8988T (cell line): Measurements from ENCODE around the gene WLS.
"Not testable (repeated sequence)": the region's sequence is repeated elsewhere in the genome, so short reads cannot be mapped to it uniquely, and the experiment has no call there.

Source experiments
- DNase-seq: peaks from one replicate; pipeline ENCODE4 v3.0.0; 2011

Gene WLS

GRCh38 chr1:68232289-68233148, at the start of gene WLS:
TSS of gene WLS (minus strand) at chr1:68232523. CDS start at chr1:68232299, 224 bp downstream.
- peak; percentile 33 for DNase-seq

DNA sequence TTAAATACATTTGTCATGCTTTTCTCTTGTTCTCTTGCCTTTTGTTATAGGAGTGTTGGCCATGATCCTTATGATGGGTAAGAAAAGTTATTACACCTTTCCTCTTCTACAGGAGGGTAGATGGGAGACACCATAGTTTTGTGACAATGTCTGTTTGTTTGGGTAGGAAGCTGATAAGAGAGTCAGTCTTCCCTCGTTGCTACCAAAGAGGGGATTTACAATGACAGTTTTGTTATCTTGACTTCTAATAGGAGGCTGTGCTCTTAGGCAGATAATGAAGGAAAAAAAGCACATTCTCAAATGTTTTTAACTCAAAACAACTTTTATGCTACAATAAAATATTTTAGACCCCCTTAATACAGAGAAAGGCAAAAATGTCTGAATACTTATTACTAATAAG, 48.0 kb upstream of the WLS start:
- no peak for DNase-seq

DNA sequence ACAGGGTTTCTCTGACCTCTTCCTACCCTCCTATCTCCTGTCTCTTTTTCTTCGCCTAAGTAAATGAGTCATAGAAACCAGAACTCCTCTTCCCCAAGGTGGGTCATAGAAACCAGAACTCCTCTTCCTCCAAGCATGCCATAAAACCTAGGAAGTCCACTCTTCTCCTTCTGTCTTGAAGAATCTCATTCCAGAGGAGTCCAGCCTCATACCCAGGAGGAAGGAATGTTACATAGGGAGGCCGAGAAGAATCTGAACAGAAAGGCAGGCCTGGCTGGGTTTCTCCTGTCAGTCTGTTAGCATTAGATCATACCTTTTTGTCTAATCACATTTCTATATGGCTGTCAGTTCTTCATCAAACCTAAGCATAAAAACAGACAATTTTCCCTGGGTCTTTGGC, 47.5 kb upstream of the WLS start:
- DNase-seq: no peak

DNA sequence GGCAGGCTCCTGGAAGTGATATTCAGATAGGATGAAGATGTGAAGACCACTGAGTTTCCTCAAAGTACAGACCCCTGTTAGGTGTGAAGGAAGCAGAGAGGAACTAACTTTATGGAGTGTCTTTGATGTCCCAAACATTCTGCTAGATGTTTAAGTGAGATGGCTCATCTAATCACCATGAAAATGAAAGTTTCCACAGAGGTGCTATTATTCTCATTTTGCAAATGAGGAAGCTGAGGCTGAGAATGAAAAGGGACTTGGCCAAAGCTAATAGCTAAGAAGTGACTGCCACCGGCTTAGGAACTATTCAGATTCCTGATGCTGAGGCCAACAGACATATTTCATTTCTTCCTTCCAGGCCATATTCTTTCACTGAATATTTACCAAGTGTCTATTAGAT, 45.9 kb upstream of the WLS start:
- no peak for DNase-seq

DNA sequence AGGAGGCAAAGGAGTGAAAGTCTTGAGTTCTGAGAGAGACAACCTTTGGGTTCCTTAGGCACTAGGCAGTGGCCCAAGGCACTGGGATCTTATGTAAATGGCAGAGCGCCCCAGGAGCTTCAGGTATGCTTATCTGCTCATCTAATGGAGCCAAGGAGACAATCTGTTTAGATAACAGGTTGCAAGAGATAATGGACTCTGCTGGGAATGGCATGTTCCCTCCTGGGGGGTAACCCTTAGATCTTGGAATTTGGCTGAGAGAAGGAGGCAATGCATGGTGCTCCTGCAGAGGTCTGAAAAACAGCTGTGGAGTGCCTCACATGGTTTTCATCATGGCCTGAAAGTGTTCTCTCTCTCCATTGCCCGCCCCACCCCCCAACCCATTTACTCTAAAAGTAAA, 44.1 kb upstream of the WLS start:
- DNase-seq: no peak

DNA sequence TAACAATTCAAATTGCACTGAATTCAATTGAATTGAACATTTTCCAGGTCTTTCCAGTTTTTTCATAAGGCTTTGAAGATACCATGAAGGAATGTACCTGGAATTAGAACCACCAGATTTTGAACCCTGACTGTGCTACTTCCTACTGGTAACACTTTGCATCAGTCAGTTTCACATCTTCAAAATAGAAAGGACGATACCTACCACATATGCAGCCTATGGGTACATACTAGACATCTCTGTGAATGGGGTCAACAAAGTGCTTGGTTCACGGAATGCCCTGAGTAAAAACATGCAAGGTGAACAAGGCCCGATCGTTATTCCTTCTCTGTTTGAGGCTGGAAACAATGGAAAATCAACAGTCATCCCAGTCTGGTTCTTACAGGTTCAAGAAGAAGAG, 41.2 kb upstream of the WLS start:
- no peak for DNase-seq

DNA sequence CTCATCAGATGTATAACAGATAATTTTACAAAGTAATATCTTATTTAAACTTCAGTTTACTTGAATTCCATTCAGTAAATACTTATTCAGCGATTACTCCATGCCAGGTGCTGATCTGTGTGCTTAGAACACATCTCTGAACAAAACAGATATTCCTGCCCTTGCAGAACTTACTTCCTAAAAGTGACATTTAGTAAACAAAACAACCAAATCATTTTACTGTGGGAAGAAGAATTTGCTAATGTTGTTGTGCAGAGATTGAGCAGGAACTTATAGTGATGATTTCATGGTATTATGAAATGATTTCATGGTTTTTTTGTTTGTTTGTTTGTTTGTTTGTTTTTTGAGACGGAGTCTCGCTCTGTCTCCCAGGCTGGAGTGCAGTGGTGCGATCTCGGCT, 39.3 kb upstream of the WLS start:
- DNase-seq: no peak

GRCh38 chr1:68270951-68271350, 38.6 kb upstream of the WLS start:
- DNase-seq: no peak

DNA sequence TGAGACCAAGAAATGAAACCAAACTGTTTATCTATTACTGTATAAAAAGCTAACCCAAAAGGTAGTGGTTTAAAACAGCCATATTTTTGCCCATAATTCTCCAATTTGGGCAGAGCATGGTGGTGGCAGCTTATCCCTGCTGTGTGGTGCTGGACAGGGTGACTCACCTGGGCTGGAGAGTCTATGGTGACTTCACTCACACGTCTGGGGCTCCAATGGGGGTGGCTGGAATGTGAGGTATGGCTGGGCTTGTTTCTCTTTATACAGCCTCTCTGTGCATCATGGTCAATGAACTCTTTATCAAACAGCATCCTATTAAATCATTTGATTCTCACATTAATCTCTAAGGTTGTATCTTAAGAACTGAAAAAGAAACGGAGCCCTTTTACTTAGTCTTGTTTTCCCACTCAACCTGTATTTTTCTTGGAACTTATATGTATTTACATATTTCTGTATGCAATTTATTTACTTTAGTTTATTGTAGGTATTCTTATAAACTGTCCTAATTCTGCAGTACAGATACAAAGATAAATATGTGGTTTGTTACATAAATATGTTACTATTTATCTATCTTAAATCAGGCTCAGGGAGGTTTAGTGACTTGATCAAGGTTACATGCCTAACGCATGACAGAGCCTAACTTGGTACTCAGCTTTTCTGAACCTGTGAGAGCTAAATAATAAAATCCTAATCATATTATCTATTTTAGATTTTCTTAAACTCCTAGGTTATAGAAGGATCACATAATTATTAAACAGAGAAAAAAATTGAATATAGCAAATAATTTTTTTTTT, 37.5 kb upstream of the WLS start:
- peak; percentile 28 for DNase-seq

DNA sequence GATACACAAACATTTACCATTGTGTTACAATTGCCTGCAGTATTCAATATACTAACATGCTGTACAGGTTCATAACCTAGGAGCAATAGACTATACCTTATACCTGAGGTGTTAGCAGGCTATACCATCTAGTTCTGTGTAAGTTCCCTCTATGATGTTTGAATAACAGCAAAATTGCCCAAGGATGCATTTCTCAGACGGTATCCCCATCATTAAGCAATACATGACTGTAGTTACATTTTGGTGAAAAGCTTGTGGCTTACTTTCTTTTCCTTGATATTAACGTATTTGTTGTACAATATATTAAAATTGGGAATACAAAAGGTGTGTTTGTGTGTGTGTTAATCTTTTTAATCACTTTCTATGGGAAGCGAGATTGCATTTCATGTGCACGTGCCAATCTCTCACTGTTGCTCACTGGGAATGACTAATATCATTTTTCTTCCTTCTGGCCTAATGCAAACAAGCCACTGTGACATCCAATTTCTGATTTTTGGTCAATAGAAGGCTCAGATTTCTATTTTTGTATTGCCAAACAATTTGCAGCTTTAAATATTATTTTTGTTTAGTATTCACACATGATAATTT, 36.7 kb upstream of the WLS start:
- DNase-seq: no peak

DNA sequence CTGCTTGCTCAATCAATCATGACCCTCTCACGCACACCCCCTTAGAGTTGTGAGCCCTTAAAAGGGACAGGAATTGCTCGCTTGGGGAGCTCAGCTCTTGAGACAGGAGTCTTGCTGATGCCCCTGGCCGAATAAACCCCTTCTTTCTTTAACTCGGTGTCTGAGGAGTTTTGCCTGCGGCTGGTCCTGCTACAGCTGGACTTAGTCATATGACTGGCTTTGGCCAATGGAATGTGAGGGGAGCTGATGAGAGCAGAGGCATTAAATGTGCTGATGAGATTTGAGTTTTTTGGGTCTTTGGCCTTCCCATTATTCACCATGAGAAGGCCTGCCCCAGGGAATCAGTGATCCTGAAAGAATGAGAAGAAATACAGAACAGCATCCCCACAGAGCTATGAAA, 24.5 kb upstream of the WLS start:
- DNase-seq: not testable (repeated sequence)

DNA sequence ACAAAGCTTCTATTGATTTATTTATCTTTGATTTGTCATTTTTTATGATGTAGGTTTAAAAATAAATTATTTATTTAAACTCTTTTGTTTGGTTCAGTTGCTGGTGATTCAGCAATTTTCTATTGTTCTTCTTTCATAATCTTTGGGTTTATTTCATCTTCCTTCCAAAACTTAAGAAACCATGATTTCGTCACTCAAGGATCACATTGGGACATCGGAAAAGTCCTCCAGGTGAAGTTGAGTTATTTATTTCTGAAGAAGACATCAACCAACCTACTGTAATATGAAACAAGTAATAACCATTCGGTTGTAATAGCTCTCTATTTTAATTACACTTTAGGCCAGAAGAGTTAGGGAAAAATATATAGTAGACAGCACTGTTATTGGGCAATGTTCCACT, 23.0 kb upstream of the WLS start:
- DNase-seq: no peak

DNA sequence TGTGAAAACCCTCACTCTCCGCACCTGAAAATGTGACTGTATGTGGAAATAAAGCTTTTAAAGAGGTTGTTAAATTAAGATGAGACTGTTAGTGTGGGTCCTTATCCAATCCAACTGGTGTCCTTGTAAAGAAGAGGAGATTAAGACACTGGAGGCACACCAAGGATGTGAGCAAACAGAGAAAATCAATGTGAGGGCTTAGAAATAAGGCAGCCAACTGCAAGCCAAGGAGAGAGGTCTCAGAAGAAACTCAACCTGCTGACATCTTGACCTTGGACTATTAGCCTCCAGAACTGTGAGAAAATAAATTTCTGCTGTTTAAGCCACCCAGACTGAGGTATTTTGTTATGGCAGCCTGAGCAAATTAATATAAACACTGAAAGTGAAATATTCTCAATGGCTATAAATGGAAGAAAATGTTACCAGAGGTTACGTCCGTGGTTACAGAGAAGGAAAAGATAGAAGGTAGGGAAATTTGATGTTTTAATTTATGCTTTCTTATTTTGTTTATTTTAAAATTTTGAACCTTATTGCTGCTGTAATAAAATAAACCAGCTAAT, 22.4 kb upstream of the WLS start:
- no peak for DNase-seq

- DNase-seq: no peak
These were observed 4.7 kb upstream of the WLS start for GRCh38 chr1:68237040-68237439.

- no peak for DNase-seq
These were observed 1.8 kb upstream of the WLS start for GRCh38 chr1:68234094-68234493.

- DNase-seq: no peak
These were observed 879 bp upstream of the WLS start for GRCh38 chr1:68233202-68233601.

DNA sequence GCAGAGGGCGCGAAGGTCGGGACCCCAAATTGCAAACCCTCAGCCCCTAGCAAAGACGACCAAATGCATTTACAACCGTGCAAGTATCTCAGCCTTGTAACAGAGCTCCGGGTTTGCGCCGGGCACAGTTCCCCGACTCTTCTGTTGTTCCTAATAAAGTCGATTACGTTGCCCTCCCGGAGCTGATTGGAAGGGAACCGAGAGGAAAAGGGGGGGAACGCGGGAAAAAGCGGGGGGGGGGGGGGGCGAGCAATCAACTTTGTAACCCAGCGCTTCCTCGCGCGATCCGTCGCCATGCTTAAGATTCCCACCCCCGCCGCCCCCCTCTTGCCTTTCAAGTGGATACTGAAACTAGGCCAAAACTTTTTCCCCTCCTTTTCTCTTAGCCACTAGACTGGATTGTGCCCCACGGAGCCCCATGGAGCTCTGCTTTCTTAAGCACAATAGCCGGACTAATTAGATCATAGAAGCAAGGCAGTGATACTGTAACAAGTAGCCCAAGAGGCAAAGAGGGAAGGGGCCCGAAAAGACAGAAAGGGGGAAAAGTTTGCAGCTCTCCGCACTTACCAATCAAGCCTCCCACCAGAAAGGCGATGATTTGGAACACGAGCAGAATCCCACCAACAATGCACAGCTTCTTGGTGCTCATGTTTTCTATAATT, 565 bp downstream of the WLS start:
- peak; percentile 13 for DNase-seq

GRCh38 chr1:68230901-68231626, 1.3 kb downstream of the WLS start:
- peak; percentile 9 for DNase-seq

- no peak for DNase-seq
These were observed 1.9 kb downstream of the WLS start for GRCh38 chr1:68230484-68230802.

DNA sequence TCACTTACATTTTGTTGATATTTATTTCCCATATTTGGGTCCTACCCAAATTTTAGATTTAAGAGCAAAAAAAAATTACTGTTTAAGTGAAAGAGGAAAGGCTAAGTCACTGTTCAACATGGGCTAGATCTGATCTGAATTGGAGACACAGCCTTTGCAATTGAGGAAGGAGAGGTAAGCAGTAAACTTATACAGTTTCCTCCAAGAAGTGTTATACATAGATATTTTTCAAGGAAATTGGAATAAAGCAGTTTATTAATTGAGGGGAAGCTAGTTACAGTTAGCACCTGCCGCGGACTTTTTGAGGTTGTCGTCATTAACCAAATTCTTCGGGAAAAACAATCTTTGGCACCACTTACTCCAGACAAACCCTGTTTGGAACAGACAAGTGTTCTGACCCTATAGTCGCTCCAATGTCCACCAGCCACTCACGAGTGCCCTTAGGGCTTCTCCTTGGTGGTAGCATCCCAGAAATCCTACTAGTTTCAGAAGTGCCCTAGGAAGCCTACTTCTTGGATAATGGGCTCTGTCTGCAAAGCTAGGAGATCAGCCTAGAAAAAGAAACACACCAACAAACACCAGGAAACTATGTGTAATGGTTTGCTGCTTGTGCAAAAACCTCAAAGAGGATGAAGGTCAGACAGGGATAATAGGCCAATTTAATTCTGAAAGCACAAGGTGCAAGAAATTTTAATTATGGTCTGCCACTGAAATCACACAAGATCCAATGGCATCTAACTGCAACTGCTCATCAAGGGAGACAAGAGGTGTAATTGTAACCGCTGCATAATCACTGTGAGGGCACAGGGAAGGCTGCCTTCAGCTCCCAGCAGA, 2.5 kb downstream of the WLS start:
- no peak for DNase-seq

GRCh38 chr1:68228851-68229250, 3.5 kb downstream of the WLS start:
- no peak for DNase-seq

DNA sequence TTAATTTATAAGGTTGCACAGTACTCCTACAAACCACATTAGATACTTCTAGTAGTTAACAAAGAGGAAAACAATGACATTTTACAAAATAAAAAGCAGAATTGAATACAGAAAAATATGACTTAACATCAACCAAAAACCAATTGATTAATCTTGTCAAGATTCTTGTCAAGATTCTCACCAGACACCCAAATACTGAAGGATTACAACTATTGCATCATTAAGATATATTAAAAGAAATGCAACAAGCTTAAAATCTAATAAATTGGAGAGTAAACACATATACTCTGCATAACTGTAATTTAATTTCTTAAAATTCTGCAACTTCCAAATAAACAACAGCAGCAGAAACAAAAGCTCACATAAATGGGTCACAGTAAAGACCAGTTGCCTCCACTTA, 4.7 kb downstream of the WLS start:
- DNase-seq: no peak
